Smooth muscle cell (in vitro differentiated cells): ENCODE data around the gene RRAGD. TPM values are rescaled to one million over a fixed set of nuclear protein-coding genes. Genes with fewer than 3 reads are reported as not detected.

Source experiments
- DNase-seq: peaks from one replicate; lab custom pipeline; 2025; ENCODE audit not compliant: unreplicated experiment; lab: John Stamatoyannopoulos, UW
- H2AFZ ChIP-seq: fragments of 200-600 bp; sonication (generic); 2 replicates; pipeline ENCODE4 v1.6.0; 2016; ENCODE audit warnings: antibody characterized with exemption, low read depth, mild to moderate bottlenecking
- H3F3A ChIP-seq: fragments of 200-600 bp; sonication (generic); 2 replicates; pipeline ENCODE4 v1.6.0; 2017; ENCODE audit warnings: antibody characterized with exemption, low read depth
- H3K27ac ChIP-seq: fragments of 200-600 bp; sonication (generic); 2 replicates; pipeline ENCODE4 v1.5.1; 2016; ENCODE audit warnings: low read depth, mild to moderate bottlenecking
- H3K27me3 ChIP-seq: fragments of 200-600 bp; sonication (generic); 2 replicates; pipeline ENCODE4 v1.6.1; 2016; ENCODE audit warnings: low read depth, mild to moderate bottlenecking
- H3K36me3 ChIP-seq: fragments of 200-600 bp; sonication (generic); 2 replicates; pipeline ENCODE4 v1.5.1; 2016; ENCODE audit warnings: low read depth
- H3K4me1 ChIP-seq: fragments of 200-600 bp; sonication (generic); 2 replicates; pipeline ENCODE4 v1.5.1; 2016; ENCODE audit warnings: low read depth
- H3K4me2 ChIP-seq: fragments of 200-600 bp; sonication (generic); 2 replicates; pipeline ENCODE4 v1.6.0; 2016; ENCODE audit warnings: mild to moderate bottlenecking
- H3K4me3 ChIP-seq: fragments of 200-600 bp; sonication (generic); 2 replicates; pipeline ENCODE4 v1.5.1; 2016; ENCODE audit warnings: mild to moderate bottlenecking
- H3K79me2 ChIP-seq: fragments of 200-600 bp; sonication (generic); 2 replicates; pipeline ENCODE4 v1.6.0; 2016; ENCODE audit warnings: low read depth, mild to moderate bottlenecking
- H3K9ac ChIP-seq: fragments of 200-600 bp; sonication (generic); 2 replicates; pipeline ENCODE4 v1.6.0; 2016; ENCODE audit warnings: low read depth
- H3K9me3 ChIP-seq: fragments of 200-600 bp; sonication (generic); replicated peaks from 2 replicates; pipeline ENCODE4 v1.5.1; 2016; ENCODE audit warnings: low read depth
- H4K20me1 ChIP-seq: fragments of 200-600 bp; sonication (generic); 2 replicates; pipeline ENCODE4 v1.6.0; 2016; ENCODE audit warnings: low read depth
- CTCF ChIP-seq: fragments of 200-600 bp; sonication (generic); IDR thresholded peaks from 2 replicates; pipeline ENCODE4 v1.5.1; 2017; ENCODE audit warnings: borderline replicate concordance, mild to moderate bottlenecking, antibody characterized with exemption; ENCODE audit not compliant: insufficient read depth, poor library complexity, severe bottlenecking
- WGBS: methylation state at CpG from one replicate; pipeline ENCODE4 v1.1.7; 2016; ENCODE audit warnings: low lambda C conversion rate; 5-methylcytosine and 5-hydroxymethylcytosine counted together
- polyA plus RNA-seq: library from polyadenylated mRNA; unstranded; fragments of >200 nt; fragmentation: Nextera tagmentation; extraction: Ambion mirVana; gene quantifications from 2 replicates; pipeline ENCODE4 v1.2.1, GENCODE V29; 2016
- total RNA-seq: library from RNA; depleted of rRNA; stranded (reverse); fragments of >200 nt; gene quantifications from 2 replicates; pipeline ENCODE4 v1.2.3, GENCODE V29; 2014

The RRAGD gene
- total and polyA plus RNA-seq, 2 experiments from 2014 or later = 1.9 to 3.5 TPM

DNA sequence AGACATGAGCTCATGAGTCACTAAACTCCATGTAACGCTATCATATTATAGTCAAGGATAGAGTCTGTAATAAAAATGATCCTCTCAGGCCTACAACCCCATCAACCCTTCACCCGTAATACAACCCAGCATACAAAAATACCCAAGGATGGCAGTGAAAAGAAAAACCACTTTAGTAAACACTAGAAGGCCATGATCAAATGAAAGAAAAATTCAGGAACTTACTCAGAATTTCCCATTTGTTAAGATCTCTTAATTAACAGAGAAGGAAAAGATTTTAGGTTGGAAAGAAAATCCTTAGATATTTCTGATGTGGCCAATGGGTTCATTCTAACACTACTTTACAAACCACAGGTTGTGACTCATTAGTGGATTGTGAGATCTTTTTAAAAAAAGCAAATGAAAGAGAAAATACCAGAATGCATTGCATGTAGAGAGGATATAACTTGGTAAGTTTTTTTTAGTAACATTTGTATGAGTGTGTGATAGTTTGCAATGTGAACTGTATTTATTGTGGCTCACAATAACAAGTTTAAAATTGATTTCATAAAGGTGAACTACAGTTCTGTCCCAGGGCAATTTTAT, 51.6 kb downstream of the RRAGD start:
- no peaks in the 10 kb centered on the region for H3K27me3 ChIP-seq
- WGBS = 27% methylated on average over 2 of the region's 2 CpGs
- DNase-seq = no peak

DNA sequence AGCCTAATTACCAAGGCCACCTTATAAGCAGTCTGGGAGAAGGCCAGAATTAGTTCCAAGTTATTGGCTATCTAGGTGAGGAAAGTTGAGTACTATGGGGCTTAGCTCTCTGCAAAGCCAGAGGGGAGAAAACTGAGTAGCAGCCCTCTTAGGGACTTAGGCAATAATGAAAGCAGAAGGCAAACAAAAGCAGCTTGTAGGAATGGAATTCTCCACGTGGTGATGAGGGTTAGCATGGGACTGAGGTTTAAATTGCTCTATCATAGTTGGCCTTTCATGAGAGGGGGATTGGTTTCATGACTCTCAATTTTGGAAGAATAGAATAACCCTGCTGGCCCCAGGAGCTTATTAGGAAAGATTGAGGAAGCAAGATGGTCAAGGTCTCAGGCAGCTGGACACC, 52.5 kb downstream of the RRAGD start:
- 11% methylated on average over 1 of the region's 1 CpG for WGBS
- no peak overlapping the region for H2AFZ ChIP-seq
- no peaks in the 10 kb centered on the region for H3F3A ChIP-seq
- no peak for DNase-seq
- no peak overlapping the region for H3K4me2 ChIP-seq
- H3K4me3 ChIP-seq = no peak overlapping the region
- peak overlapping the region; percentile 67 for H3K27ac ChIP-seq
- no peaks in the 10 kb centered on the region for H3K27me3 ChIP-seq
- TF ChIP-seq CTCF = no peak
- H4K20me1 ChIP-seq = no peaks in the 10 kb centered on the region
- no peaks in the 10 kb centered on the region for H3K9me3 ChIP-seq
- no peak overlapping the region for H3K9ac ChIP-seq
- H3K36me3 ChIP-seq = no peaks in the 10 kb centered on the region
- no peaks in the 10 kb centered on the region for H3K79me2 ChIP-seq
- H3K4me1 ChIP-seq = peaks cover 5% of the 10 kb centered on the region

More for the DNA sequence above, 51.6 kb downstream of the RRAGD start:
- Histone ChIP-seq H3K4me2 (peak overlapping the region; percentile 50), H3K4me1 (peaks cover 5% of the 10 kb centered on the region), H3K4me3 (no peak overlapping the region), H2AFZ (no peak overlapping the region), H3K36me3 (no peaks in the 10 kb centered on the region), H4K20me1 (no peaks in the 10 kb centered on the region), H3K9me3 (no peaks in the 10 kb centered on the region), H3F3A (no peaks in the 10 kb centered on the region), H3K9ac (no peak overlapping the region), H3K27ac (peak overlapping the region; percentile 67), H3K79me2 (no peaks in the 10 kb centered on the region)
- TF ChIP-seq CTCF = no peak

DNA sequence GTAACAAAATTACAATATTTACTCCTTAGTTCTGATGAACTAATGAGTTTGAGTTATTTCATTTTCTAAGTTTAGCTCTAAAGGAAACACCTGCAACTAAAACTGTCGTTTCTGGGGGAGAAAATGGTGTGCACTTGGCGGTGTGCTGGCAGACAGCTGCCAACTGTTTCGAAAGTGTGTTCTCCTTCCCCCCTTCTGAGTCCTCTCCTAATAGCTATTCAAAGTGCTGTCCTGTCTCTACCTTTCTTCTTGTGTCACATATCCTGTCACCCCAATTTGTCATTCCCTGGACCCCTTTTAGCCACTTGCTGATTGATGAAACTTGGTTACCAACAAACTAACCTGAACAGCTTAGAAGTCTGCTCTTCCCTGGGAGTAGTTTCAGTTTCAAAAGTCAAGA, 54.7 kb downstream of the RRAGD start:
- Histone ChIP-seq H3F3A (no peaks in the 10 kb centered on the region), H3K4me3 (no peak overlapping the region), H3K4me2 (no peak overlapping the region), H3K9me3 (no peaks in the 10 kb centered on the region), H3K79me2 (peaks cover 1% of the 10 kb centered on the region), H3K27ac (no peak overlapping the region), H3K4me1 (peaks cover 17% of the 10 kb centered on the region), H3K9ac (no peak overlapping the region), H4K20me1 (no peaks in the 10 kb centered on the region), H3K36me3 (no peaks in the 10 kb centered on the region), H2AFZ (no peak overlapping the region), H3K27me3 (no peaks in the 10 kb centered on the region)
- DNase-seq = no peak
- no peak for TF ChIP-seq CTCF
- 94% methylated on average over 3 of the region's 3 CpGs for WGBS

- Histone ChIP-seq H3K4me3 (no peak overlapping the region), H3K9me3 (no peaks in the 10 kb centered on the region), H3K27ac (no peak overlapping the region), H3K27me3 (no peaks in the 10 kb centered on the region), H3K79me2 (peaks cover 8% of the 10 kb centered on the region), H3F3A (no peaks in the 10 kb centered on the region), H3K4me2 (no peak overlapping the region), H3K36me3 (no peaks in the 10 kb centered on the region), H2AFZ (no peak overlapping the region), H3K9ac (no peak overlapping the region), H4K20me1 (peaks cover 4% of the 10 kb centered on the region), H3K4me1 (peaks cover 17% of the 10 kb centered on the region)
- no peak for DNase-seq
- 71% methylated on average over 1 of the region's 1 CpG for WGBS
- no peak for TF ChIP-seq CTCF
These were observed 55.4 kb downstream of the RRAGD start for GRCh38 chr6:89356642-89357170.
